Activated naive CD4-positive, alpha-beta T cell (primary cell): ENCODE results near the gene CNIH3.
"Not testable (repeated sequence)": the region's sequence is repeated elsewhere in the genome, so short reads cannot be mapped to it uniquely, and the experiment has no call there.

Experiments
- DNase-seq, 4 experiments: peaks; one replicate each; lab custom pipeline; 2025; lab: John Stamatoyannopoulos, UW

The CNIH3 gene

DNA sequence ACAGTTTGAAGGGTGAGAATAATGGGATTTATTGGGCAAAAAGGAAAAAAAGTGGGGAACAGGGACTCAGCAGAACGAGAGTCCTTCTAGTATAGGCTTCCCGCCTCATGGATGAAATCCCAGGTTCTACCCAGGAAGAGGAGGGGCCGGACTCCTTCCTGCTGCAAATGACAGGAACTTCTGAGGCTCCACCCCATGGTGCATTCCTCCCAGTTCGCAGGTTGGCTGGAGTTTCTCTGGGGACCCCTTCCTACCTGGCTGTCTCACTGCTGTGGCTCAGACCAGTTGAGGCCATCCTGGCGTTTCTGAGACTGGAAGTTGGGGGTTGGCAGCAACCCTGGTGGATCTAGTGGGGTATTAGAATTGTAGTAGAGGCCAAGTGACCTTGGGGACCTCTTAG, 27.5 kb downstream of the CNIH3 start:
- no peak for DNase-seq

DNA sequence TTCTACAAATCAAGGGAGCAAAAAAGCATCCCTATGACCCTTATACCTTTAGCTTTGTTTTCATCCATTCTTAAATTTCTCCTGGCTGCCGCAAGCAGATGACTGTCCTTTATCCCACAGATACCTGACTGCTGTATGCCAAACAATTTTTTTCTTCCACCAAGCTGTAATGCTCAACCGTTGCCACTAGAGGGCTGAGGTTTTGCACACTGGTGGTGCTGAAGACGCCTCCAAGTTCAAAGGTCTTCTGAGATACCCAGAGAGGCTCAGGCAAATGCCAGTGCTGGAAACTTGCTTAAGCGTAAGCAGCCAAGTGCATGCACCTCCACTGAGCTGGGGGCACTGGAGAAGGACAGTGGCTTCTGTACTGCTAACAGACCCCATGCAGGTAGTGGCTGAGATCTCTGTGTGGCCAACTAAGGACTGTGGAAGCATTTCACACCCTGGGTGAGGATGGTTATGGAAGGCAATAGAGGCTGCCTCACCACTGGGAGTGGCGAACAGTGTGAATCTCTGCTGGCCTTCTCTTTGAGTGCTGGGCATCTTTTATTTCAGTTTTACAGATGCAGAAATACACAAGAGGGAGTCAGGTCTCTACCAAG, 28.5 kb downstream of the CNIH3 start:
- peak in 3 of 4 experiments; percentile 3 to 22 (median 4) for DNase-seq

DNA sequence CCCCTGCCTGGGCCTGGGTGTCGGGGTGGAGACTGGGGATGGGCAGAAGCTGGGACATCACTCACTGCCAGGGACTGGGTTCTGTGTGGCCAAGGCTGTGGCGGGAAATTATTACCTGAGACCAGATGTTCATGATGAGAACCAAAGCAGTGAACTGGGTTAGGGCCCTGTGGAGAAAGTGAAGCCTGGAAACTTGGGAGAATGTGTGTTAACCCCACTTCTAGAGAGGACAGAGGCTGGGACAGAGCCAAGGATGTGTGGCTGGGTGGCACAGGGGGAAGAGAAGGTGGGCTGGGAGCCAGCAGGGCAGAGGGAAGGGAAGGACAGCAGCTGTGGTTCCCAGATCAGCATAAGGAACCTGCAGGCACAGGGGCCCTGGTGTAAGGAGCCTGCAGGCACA, 31.3 kb downstream of the CNIH3 start:
- no peak for DNase-seq

DNA sequence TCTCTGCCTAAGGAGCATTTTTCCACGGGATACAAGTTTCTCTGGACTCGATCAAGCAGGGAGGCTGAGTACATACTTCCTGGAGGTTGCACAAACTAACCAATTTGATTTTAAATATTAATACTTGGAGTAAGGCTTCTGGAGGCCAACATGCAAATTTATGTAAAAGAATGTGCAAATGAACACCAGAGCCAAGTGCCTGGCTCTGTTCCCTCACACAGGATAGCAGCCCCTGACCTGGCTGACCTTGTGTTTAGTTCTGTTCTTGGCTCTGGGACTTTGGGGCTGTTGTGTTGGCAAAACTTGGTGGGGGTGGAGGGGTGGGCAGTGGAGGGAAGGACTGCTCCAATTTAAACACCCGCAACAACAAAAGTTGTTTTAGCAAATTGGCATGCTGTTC, 34.2 kb downstream of the CNIH3 start:
- no peak for DNase-seq

DNA sequence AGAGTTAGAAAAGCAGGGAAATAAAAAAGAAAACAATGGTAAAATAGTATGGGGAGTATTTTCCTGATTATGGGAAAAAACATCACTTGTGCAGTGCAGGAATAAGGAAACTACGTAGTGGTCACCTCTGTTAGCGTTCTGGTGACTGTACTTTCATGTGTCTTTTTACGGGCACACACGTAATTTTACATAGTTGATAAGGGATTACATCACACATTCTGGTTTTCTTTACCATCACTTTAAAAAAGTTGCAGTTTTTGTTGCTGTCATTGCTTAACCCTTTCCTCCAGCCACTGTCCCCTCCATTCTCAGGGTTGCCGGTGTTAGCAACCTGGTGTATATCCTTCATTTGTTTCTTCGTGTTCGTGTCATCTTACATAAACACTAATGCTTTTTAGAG, 35.1 kb downstream of the CNIH3 start:
- DNase-seq: no peak

DNA sequence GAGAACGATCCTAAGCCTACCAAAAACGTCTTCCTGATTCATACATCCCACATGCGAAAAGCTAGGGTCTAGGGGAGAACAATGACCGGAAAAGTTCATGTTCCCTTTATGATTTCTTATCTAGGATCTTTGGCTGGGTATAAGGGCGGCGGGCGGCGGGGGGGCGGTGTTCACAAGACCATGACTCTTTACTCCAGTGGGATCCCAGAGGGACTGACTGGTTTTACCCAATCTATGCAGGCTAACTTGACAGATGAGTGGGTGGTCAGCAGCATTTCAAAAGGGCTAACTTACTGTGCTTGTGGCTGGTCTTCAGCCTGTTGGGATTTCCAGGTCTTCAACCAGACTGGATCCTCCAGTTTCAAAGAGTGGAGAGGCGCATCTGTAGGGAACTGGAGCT, 40.3 kb downstream of the CNIH3 start:
- no peak for DNase-seq

DNA sequence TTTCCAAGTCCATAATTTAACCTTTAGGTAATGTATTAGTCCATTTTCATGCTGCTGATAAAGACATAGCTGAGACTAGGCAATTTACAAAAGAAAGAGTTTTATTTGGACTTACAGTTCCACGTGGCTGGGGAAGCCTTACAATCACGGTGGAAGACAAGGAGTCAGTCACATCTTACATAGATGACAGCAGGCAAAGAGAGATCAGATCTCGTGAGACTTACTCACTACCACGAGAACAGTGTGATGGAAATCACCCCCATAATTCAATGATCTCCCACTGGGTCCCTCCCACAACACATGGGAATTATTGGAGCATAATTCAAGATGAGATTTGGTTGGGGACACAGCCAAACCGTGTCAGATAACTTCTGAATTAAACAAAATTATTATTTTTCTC, 44.0 kb downstream of the CNIH3 start:
- DNase-seq: no peak

DNA sequence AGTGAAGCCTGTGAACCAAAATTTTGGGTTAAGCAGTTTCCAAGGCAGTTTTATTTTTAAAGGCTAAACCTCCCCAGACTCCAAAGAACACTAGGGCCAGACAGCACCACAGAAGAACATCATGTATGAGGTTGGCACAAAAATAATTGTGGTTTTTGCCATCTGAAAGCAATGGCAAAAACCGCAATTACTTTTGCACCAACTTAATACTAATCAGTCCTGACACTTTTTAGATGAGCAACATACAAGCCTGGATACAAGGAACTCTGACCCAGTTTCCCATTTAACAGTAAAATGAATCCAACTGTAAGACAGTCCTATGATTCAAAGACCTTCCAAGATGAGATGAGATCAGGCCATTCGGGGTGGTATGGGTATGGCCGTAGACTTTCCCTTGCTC, 46.8 kb downstream of the CNIH3 start:
- no peak for DNase-seq

DNA sequence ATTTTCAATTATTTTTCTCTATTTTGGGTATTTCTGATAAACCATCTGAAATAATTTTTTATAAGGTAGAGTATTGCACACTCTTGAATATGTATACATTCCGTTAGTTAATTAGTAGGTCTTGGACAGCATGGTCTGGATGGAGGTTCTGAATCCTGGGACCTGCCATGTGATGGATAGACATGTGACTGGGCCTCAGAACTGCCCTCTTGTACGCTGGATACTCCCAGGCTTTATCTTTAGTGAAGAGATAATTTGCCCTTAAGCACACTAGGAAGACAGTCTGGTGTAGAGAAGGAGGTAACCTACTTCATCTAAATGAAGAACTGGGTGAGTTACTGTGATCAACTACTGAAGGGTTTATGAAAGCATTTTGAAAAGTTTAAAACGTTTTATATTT, 48.9 kb downstream of the CNIH3 start:
- no peak for DNase-seq

DNA sequence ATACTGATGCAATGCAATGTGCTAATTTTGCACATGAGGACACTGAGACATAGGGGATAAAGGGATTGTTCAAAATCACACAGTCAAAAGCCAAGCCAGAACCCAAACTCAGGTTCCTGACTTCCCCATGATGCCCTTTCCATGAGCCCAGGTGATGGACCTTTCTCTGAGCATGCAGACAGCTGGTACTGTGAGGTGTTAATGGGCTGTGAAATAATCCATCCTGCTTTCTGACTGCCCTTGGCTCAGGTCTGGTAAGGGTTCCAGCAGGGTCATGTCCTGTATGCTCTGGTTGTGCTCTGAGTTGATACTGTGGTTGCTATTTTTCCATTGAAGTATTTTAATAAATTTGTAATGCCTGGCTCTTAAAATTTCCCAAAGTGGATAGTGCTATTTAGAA, 50.0 kb downstream of the CNIH3 start:
- no peak for DNase-seq

DNA sequence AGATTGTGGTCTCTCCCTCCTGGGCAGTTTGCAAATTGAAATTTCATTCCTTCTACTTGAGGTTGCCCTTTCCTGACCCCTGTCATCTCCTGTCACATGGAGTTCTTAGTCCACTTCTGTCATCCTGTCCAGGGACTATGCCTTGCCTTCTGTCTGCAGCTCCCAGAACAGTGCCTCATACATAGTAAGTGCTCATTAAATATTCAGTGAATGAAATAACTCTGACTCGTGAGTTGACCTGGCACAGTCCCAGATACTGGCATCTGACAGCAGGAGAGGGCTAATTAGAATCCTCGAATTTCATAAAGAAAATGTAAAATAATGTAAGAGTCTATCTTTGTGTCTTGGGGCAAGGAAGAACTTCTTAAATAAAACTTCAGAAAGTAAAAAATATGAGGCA, 50.8 kb downstream of the CNIH3 start:
- no peak for DNase-seq

DNA sequence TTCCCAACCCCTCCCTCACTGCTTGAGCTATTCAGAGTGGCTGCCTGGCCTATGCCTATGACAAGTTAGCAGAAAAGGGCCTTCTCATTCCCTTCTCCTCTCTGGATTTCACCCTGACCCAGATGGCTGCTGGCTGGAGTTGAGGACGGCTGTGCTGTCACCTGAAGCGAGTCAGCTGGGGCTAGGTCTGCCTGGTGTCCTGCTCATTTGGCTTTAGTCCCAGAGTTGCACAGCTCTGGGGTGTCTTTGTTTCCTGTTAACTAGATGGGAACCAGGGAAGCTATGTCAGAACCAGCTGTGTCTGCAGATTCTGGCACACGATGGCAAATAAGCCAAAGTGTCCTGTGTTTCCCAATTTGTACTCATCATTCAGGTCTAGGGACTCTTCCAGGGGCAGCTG, 52.9 kb downstream of the CNIH3 start:
- DNase-seq: no peak

DNA sequence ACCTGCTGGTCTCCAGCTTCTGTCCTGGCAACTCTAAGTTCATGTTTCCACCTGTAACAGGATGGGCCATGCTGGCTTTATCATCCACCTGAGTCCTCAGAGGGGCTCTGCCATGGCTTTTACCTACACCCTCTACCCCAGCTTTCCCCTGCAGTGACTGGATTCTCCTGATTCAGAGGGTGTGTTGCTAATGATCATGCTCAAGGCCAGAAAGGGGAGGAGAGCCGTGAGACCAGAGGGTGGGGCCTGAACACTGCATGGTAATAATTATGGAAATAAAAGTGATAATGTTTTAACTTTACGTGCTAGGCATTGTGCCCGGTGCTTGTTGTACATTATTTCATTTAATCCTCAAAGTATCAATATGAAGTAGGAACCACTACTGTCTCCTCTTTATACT, 53.3 kb downstream of the CNIH3 start:
- DNase-seq: no peak

DNA sequence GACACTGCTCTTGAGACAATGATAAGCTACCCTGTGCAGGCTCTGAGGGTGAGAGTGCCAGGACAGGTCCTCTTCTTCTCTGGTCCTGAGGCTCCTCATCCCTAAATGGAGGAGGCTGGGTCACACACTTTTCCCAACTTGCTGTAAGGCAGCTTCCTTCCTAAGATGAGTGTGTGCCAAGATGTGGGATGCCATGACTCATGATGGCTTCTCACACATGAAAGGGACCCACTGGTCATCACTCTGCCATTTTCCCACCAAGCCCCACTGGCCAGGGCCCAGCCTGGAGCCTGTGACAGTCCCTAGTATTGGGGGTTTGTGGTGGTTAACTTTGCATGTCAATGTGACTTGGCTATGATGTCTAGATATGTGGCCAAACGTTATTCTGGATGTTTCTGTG, 54.4 kb downstream of the CNIH3 start:
- no peak for DNase-seq

DNA sequence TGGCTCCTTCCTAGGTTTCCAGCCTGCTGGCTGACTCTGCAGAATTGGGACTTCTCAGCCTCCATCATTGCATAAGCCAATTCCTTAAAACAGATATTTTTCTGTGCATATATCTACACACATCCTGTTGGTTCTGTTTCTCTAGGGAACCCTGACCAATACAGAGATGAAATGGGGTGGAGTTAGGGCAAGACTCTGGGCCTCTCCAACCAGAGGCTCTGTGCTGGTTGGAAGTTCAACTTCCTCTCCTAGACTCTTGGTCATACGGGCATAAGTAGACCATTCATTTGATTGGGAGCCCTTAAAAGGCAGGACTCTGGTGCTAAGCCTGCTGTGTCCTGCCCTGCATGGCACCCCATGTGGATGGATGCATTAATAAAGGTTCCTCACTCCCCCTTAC, 55.0 kb downstream of the CNIH3 start:
- DNase-seq: no peak

DNA sequence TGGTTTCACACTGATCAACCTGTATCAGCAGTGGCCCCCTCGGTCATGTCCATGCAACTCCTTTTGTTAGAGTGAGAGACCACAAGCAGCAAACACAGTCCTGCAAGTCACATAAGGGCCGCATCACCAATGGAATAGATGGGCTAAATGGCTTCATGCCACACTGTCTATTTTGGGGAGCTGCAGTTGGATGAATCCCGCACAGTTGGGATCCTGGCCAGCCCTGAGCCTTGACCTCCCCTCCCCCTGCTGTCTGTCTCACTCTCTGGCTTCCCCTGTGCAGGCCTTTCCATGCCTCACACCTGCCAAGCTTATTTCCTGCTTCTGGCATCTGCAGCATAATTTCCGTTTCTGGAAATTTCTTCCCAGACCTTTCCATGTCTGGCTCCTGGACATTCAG, 57.0 kb downstream of the CNIH3 start:
- no peak for DNase-seq

DNA sequence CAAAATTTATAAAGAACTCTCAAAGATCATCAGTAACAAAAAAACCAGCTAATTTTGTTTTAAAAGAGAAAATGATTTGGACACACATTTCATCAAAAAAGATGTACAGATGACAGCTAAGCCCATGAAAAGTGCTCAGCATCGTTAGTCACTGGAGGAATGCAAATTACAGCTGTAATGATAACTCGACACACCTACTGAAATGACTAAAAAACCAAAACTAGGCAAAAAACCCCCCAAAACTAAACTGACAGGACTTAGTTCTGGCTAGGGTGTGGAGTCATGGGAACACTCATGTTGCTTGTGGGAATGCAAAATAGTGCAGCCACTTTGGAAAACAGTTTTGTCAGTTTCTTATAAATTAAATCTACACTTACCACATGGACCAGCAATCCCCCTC, 59.5 kb downstream of the CNIH3 start:
- DNase-seq: no peak

DNA sequence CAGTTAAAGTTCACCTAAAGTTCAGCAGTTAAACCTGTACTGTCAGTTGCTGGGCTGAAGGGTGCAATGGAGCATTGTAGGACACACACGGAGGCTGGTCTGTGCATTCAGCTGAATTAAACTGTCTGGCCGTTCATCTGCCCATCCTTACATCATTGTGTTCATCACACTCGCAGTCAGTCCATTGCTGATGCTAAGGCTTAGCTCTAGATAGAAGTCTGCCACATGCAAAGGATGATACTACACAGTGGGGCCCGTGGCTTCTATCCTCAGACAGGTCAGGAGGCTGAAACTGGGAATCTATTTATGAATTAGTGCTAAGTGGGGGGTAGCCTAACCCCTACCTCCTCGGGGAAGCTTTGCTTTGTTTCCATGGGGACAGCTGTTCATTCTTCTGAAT, 60.4 kb downstream of the CNIH3 start:
- no peak for DNase-seq

DNA sequence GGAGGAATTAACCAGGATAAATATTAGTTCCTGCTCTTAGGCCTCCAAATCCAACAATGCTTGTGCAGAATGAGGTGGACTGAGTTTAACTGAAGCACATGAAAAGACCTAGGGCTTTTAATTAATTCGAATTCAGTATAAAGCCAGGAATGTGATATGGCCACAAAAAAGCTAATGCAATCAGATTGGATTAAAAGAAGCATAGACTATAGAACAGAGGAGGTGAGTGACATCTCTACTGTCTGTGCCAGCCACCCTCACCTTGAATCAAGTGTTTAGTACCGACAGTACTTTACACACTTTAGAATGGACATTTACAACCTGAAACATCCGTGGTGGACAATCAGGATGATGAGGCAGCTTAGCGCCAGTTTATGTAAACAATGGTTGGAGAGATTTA, 62.1 kb downstream of the CNIH3 start:
- DNase-seq: no peak

DNA sequence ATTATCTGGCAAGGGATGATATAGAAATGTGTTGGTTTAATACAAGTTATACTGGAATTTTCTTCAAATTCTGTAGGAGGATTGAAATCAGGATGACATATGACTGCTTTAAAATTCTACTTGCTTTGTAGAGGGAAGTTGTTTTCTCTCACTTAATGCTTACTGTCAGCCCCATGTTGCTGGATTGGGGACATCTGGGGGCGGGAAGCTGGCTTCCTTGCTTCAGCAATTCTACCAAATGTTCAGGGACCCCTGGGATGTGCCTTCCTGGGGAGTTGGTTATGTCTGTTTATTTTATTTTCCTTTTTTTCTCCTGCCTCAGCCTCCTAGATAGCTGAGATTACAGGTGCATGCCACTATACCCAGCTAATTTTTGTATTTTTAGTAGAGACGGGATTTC, 63.5 kb downstream of the CNIH3 start:
- DNase-seq: no peak

DNA sequence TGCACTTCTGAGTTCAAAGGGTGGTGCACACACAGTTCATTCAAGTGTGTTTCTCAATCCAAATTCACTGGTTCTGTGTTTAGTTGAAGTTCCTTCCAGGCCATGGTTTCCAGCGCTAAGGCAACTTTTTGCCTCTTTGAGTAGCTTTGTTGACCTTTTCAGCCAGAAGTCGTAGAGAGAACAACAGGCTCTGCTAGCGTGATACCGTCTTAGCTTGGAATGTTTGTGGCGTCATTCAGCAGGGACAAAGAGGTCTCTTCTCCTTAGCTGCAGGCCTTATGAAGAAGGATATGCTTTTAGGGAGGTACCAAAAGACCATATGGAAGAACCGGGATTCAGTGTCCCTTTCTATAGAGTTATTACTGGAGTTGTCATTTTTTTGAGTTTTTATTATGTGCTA, 65.7 kb downstream of the CNIH3 start:
- DNase-seq: no peak

DNA sequence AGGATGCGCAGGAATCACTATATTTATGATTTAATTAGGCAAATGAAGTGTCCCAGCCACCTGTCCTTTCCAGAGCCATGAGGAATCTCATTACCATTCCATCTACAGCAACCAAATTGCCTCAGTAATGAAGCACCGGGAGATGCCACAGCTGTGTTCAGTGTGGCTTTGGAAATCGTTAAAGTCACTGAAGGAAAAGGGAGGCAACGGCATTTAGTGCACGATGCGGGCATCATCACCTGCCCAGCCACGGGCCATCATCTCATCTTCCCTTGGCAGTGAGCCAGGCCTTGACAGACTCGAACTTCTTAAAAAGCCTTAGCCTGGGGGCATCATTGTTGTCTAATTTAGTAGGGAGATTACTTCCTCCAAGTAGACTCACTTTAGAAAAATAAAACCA, 67.8 kb downstream of the CNIH3 start:
- no peak for DNase-seq

DNA sequence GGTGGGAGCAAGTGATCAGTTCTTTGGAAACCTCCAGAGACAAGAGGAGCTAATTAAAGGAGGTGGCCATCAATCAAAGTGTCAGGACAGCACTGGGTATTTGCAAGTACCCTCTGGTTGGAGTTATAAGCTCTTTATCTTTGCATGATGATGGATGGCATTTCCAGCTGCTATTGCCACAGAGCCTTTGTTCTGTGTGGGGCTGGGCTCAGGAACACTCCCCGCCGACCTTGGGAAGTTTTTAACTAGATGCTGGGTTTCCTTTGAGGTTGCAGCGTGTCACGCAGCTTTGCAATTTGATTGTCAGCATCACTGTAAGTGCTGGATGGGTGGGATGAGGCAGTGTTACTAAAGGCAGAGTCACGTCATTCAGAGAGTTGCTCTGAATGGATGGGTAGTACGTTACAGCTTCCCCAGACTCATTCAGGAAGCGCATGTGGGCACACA, 68.9 kb downstream of the CNIH3 start:
- no peak for DNase-seq

DNA sequence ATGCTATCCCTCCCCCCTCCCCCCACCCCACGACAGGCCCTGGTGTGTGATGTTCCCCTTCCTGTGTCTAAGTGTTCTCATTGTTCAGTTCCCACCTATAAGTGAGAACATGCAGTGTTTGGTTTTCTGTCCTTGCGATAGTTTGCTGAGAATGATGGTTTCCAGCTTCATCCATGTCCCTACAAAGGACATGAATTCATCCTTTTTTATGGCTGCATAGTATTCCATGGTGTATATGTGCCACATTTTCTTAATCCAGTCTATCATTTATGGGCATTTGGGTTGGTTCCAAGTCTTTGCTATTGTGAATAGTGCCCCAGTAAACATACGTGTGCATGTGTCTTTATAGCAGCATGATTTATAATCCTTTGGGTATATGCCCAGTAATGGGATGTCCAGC, 70.0 kb downstream of the CNIH3 start:
- DNase-seq: not testable (repeated sequence)

DNA sequence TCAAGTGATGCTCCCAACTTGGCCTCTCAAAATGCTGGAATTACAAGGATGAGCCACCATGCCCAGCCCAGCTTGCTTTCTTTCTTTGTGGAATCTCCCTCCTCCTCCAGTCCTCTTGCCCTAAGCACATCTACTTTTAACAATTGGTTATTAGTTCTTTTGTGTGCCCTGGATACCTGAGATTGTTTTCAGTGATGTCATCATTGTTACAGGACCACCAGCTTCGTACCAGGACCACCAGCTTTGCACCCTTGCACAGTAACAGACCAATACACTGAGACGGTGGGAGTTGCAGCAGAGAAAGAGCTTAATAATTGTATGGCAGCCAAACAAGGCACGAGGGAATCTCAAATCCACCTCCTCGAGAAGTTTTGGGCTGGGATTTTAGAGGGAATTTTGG, 71.3 kb downstream of the CNIH3 start:
- DNase-seq: no peak
